Erythroblast (primary cell): ENCODE results near the gene ZNF384.

Source experiments
- GATA1 ChIP-seq: IDR thresholded peaks from 2 replicates; pipeline ENCODE4 v1.6.1; 2011; ENCODE audit warnings: low read depth, mild to moderate bottlenecking, control low read depth, low read length, moderate library complexity
- POLR2A ChIP-seq: IDR thresholded peaks from 2 replicates; pipeline ENCODE4 v1.6.1; 2011; ENCODE audit warnings: mild to moderate bottlenecking, low read length

DNA sequence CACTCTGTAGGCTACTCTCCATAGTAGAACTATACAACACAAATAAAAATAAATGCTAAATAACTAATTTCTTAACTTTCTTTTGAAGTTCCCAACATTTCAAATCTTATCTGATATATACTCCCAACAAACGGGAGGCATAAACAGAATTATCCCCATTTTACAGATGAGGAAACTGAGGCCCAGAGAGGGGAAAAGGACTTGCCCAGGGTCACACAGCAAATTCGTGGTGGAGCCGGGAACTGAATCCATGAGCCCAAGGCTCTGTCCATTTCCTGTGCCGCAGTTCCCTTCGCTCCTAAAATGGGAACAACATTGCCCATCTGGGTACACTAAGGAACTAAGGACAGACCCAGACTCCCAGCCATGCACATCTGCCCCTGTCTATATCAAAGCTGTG lies 12.2 kb downstream of the ZNF384 start:
- TF ChIP-seq POLR2A = no peak
- TF ChIP-seq GATA1 = no peak
